ENCODE measurements around the gene EPHA5.

Gene EPHA5

GRCh38 chr4:65383589-65384305 lies 286.5 kb downstream of the EPHA5 start:
- TF ChIP-seq TAF1 (IDR thresholded peaks at IDR 0.05; ENCODE audit: low read depth), result no peak
- TF ChIP-seq CREB1 (IDR thresholded peaks at IDR 0.05; ENCODE audit: low read depth), result no peak
- TF ChIP-seq FOXM1 (IDR thresholded peaks at IDR 0.05; ENCODE audit: borderline replicate concordance, low read depth), result no peak
- no peak for TF ChIP-seq MAX (IDR thresholded peaks at IDR 0.05)
- no peak for TF ChIP-seq RAD21 (IDR thresholded peaks at IDR 0.05; ENCODE audit: low read depth)
- no peak for TF ChIP-seq REST (IDR thresholded peaks at IDR 0.05; ENCODE audit: low read depth)
- TF ChIP-seq TCF12 (IDR thresholded peaks at IDR 0.05; ENCODE audit: low read depth), result no peak
- no peak for TF ChIP-seq NFIC (IDR thresholded peaks at IDR 0.05)
- no peak for TF ChIP-seq USF1 (IDR thresholded peaks at IDR 0.05)
- no peak for TF ChIP-seq EP300 (IDR thresholded peaks at IDR 0.05; ENCODE audit: borderline replicate concordance)

GRCh38 chr4:65381648-65382047 lies 288.6 kb downstream of the EPHA5 start:
- no peak for TF ChIP-seq TEAD4 (IDR thresholded peaks at IDR 0.05)
- TF ChIP-seq YY1 (IDR thresholded peaks at IDR 0.05; ENCODE audit: low read depth), result no peak
- TF ChIP-seq ZBTB7A (IDR thresholded peaks at IDR 0.05; ENCODE audit: low read depth), result no peak
- no peak for TF ChIP-seq EGR1 (IDR thresholded peaks at IDR 0.05)
- no peak for TF ChIP-seq EP300 (IDR thresholded peaks at IDR 0.05; ENCODE audit: borderline replicate concordance)
- TF ChIP-seq CREB1 (IDR thresholded peaks at IDR 0.05; ENCODE audit: low read depth), result no peak
- TF ChIP-seq CEBPB (IDR thresholded peaks at IDR 0.05), result no peak
- no peak for TF ChIP-seq NFIC (IDR thresholded peaks at IDR 0.05)
- no peak for TF ChIP-seq FOXM1 (IDR thresholded peaks at IDR 0.05; ENCODE audit: borderline replicate concordance, low read depth)
- TF ChIP-seq TCF12 (IDR thresholded peaks at IDR 0.05; ENCODE audit: low read depth), result no peak
- no peak for TF ChIP-seq REST (IDR thresholded peaks at IDR 0.05; ENCODE audit: low read depth)
- TF ChIP-seq RAD21 (IDR thresholded peaks at IDR 0.05; ENCODE audit: low read depth), result no peak
- no peak for TF ChIP-seq TAF1 (IDR thresholded peaks at IDR 0.05; ENCODE audit: low read depth)
- TF ChIP-seq USF1 (IDR thresholded peaks at IDR 0.05), result no peak
- TF ChIP-seq MAX (IDR thresholded peaks at IDR 0.05), result no peak

- TF ChIP-seq CREB1 (IDR thresholded peaks at IDR 0.05; ENCODE audit: low read depth), result no peak
- no peak for TF ChIP-seq ZBTB7A (IDR thresholded peaks at IDR 0.05; ENCODE audit: low read depth)
- no peak for TF ChIP-seq FOXM1 (IDR thresholded peaks at IDR 0.05; ENCODE audit: borderline replicate concordance, low read depth)
Measured at GRCh38 chr4:65370709-65371108, 299.6 kb downstream of the EPHA5 start.

- TF ChIP-seq ZBTB7A (IDR thresholded peaks at IDR 0.05; ENCODE audit: low read depth) (no peak), TAF1 (IDR thresholded peaks at IDR 0.05; ENCODE audit: low read depth) (no peak), YY1 (IDR thresholded peaks at IDR 0.05; ENCODE audit: low read depth) (no peak), MAX (IDR thresholded peaks at IDR 0.05) (no peak), CEBPB (IDR thresholded peaks at IDR 0.05) (no peak), RAD21 (IDR thresholded peaks at IDR 0.05; ENCODE audit: low read depth) (no peak), USF1 (IDR thresholded peaks at IDR 0.05) (no peak), TEAD4 (IDR thresholded peaks at IDR 0.05) (no peak), EGR1 (IDR thresholded peaks at IDR 0.05) (no peak), EP300 (IDR thresholded peaks at IDR 0.05; ENCODE audit: borderline replicate concordance) (no peak)
Measured at GRCh38 chr4:65367306-65367705, 303.0 kb downstream of the EPHA5 start.

- no peak for TF ChIP-seq TCF12 (IDR thresholded peaks at IDR 0.05; ENCODE audit: low read depth)
- no peak for TF ChIP-seq TEAD4 (IDR thresholded peaks at IDR 0.05)
- no peak for TF ChIP-seq ZBTB7A (IDR thresholded peaks at IDR 0.05; ENCODE audit: low read depth)
- TF ChIP-seq NFIC (IDR thresholded peaks at IDR 0.05), result no peak
Measured at GRCh38 chr4:65358914-65359313, 311.4 kb downstream of the EPHA5 start.

Measured in Ishikawa (cell line).